Brain microvascular endothelial cell (primary cell): ENCODE data around the gene SPEM3.

Experiments
- DNase-seq: peaks from one replicate; pipeline ENCODE4 v3.0.0-alpha.2; 2020
- H3K27ac ChIP-seq: fragments of 250-450 bp; sonication (Bioruptor Pico); 2 replicates; pipeline ENCODE4 v1.5.1; 2020; ENCODE audit warnings: mild to moderate bottlenecking, moderate library complexity
- H3K27me3 ChIP-seq: fragments of 250-450 bp; sonication (Bioruptor Pico); replicated peaks from 2 replicates; pipeline ENCODE4 v1.5.1; 2020; ENCODE audit warnings: mild to moderate bottlenecking
- H3K36me3 ChIP-seq: fragments of 250-450 bp; sonication (Bioruptor Pico); replicated peaks from 2 replicates; pipeline ENCODE4 v1.5.1; 2020; ENCODE audit warnings: mild to moderate bottlenecking
- H3K4me3 ChIP-seq: 2 replicates; pipeline ENCODE4 v1.5.1; 2011; ENCODE audit warnings: low read depth, mild to moderate bottlenecking, control low read depth, low read length, moderate library complexity
- CTCF ChIP-seq: IDR thresholded peaks from 2 replicates; pipeline ENCODE4 v1.5.1; 2011; ENCODE audit warnings: low read depth, mild to moderate bottlenecking, moderate library complexity, low read length, control low read depth, inconsistent platforms; ENCODE audit errors: missing control alignments
- in situ Hi-C: cut with HindIII; loops from 2 replicates; pipeline ENCODE4 v1.10.0; 2017; ENCODE audit warnings: low sequenced_read_pairs, low pct_ligation_motif_present

The SPEM3 gene

GRCh38 chr17:7440113-7440833 lies 11.6 kb downstream of the SPEM3 start:
- H3K27me3 ChIP-seq = peaks cover 23% of the 10 kb centered on the region
- no peaks in the 10 kb centered on the region for H3K36me3 ChIP-seq
- H3K27ac ChIP-seq = no peak overlapping the region
- peak overlapping the region; percentile 35 for H3K4me3 ChIP-seq
- DNase-seq = no peak
- no peak for TF ChIP-seq CTCF
- in situ Hi-C loops = no loop called here

GRCh38 chr17:7440834-7441195 lies 12.2 kb downstream of the SPEM3 start:
- peaks cover 25% of the 10 kb centered on the region for H3K27me3 ChIP-seq
- in situ Hi-C loops = no loop called here
- no peak overlapping the region for H3K27ac ChIP-seq
- H3K36me3 ChIP-seq = no peaks in the 10 kb centered on the region
- DNase-seq = no peak
- TF ChIP-seq CTCF = no peak
- H3K4me3 ChIP-seq = peak overlapping the region; percentile 3

- no peak overlapping the region for H3K27ac ChIP-seq
- no peak for TF ChIP-seq CTCF
- in situ Hi-C loops = no loop called here
Observed at GRCh38 chr17:7441266-7441665, 12.6 kb downstream of the SPEM3 start.

GRCh38 chr17:7442142-7442541 lies 13.5 kb downstream of the SPEM3 start:
- H3K27ac ChIP-seq = no peak overlapping the region
- DNase-seq = no peak
- no peak overlapping the region for H3K4me3 ChIP-seq
- H3K27me3 ChIP-seq = peaks cover 32% of the 10 kb centered on the region
- in situ Hi-C loops = no loop called here
- TF ChIP-seq CTCF = no peak
- no peaks in the 10 kb centered on the region for H3K36me3 ChIP-seq

More at GRCh38 chr17:7441266-7441665, 12.6 kb downstream of the SPEM3 start:
- Histone ChIP-seq H3K27me3 (peaks cover 29% of the 10 kb centered on the region), H3K36me3 (no peaks in the 10 kb centered on the region), H3K4me3 (no peak overlapping the region)
- DNase-seq = no peak

GRCh38 chr17:7443499-7444485 lies 15.1 kb downstream of the SPEM3 start:
- DNase-seq = no peak
- Histone ChIP-seq H3K4me3 (no peak overlapping the region), H3K27me3 (peaks cover 32% of the 10 kb centered on the region), H3K36me3 (no peaks in the 10 kb centered on the region), H3K27ac (no peak overlapping the region)
- in situ Hi-C loops = no loop called here
- TF ChIP-seq CTCF = no peak
